Measurements from ENCODE around the gene SPRYD3. TPM values are rescaled to one million over a fixed set of nuclear protein-coding genes. Genes with fewer than 3 reads are reported as not detected.

The SPRYD3 gene
- total and polyA plus RNA-seq, 7 experiments from 2014 or later, result 33.0 to 57.6 (median 46.8) TPM

DNA sequence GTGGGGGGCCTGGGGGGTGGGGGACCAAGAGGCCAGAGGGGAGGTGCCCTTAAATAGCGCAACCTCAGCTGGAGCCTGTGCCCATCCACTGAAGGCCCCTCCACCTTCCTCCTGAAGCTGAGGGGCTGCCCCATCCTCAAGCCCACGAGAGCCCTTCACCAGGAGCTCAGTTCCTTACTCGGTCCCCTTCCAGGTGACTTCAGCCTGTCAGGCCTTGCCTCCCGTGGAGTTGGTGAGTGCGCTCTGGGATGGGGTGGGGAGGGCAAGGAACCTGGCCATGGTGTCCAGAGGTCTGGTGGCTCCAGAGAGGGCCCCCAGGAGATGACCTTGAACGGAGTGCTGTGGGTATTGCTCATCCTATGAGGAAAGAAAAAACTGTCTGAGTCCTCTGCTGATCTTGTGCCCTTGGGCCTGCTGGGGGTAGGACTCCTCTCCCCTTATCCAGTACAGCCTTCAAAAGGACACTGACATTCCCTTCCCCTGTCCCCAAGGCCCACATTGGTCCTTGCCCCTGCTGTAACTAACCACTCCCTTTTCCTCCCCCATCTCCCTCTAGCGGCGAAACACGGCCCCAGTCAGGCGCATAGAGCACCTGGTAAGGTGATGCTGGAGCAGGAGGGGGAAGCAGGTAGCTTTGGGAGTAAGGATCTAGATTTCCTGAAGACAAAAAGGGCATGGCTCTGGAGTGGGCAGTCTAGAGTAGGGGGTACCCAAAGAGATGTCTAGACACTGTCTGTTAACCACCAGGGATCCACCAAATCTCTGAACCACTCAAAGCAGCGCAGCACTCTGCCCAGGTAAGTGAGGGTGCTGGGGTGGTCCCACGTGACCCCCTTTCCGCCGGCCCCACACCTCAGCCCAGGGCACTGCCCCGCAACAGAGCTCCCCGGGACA lies 25.7 kb downstream of the SPRYD3 start:
- Histone ChIP-seq H3K27ac (ENCODE audit: low read depth, low read length) (peak overlapping the region; percentile 71), H3K36me3 (ENCODE audit: control insufficient read depth in 2 of 3, insufficient read depth in 3 of 3, low read length in 3 of 3) (no peaks in the 10 kb centered on the region), H3K27me3 (ENCODE audit: control insufficient read depth in 2 of 2, insufficient read depth in 2 of 2, low read length in 2 of 2) (no peaks in the 10 kb centered on the region), H3K9me3 (ENCODE audit: control insufficient read depth in 2 of 3, low read length in 3 of 3) (no peaks in the 10 kb centered on the region), H3K4me3 (ENCODE audit: low read length) (peak overlapping the region; percentile 95), H3K4me1 (ENCODE audit: control insufficient read depth in 2 of 2, insufficient read depth in 2 of 2, low read length in 2 of 2) (peaks cover 6 to 9% of the 10 kb centered on the region in 2 donors)
- ChIA-PET CTCF (interaction anchor here (0.8 to 3.9 kb wide), 4 partner anchors 13 to 46 kb away, joined by 3 to 20 read pairs (median 10); no protein-coding TSS in a partner anchor), POLR2A (interaction anchor here (0.7 to 2.4 kb wide), 6 partner anchors 8 to 145 kb away, joined by 3 to 16 read pairs (median 4); partner anchors contain the start of genes EIF4B and SPRYD3)
- Mint-ChIP-seq H3K27ac (peak overlapping the region; percentile 83 to 96 (median 92)), H3K4me3 (peak overlapping the region; percentile 89 to 97 (median 94)), H3K27me3 (no peaks in the 10 kb centered on the region), H3K36me3 (no peaks in the 10 kb centered on the region), H3K4me1 (peaks cover 8 to 18% (median 14%) of the 10 kb centered on the region in 7 donors), H3K9me3 (no peaks in the 10 kb centered on the region)
- peak; percentile 46 for ATAC-seq
- DNase-seq, result peak; percentile 37 to 70 (median 58)
- intact Hi-C loops (cut with micrococcal nuclease), result loop anchor here (1.0 to 10.0 kb wide), 7 partner anchors 13 to 451 kb away; partner anchors contain the start of genes EIF4B (in 2 of the 2), SPRYD3 (in 2 of the 2), IGFBP6 (in 1 of the 2) and MYG1 (in 1 of the 2)

DNA sequence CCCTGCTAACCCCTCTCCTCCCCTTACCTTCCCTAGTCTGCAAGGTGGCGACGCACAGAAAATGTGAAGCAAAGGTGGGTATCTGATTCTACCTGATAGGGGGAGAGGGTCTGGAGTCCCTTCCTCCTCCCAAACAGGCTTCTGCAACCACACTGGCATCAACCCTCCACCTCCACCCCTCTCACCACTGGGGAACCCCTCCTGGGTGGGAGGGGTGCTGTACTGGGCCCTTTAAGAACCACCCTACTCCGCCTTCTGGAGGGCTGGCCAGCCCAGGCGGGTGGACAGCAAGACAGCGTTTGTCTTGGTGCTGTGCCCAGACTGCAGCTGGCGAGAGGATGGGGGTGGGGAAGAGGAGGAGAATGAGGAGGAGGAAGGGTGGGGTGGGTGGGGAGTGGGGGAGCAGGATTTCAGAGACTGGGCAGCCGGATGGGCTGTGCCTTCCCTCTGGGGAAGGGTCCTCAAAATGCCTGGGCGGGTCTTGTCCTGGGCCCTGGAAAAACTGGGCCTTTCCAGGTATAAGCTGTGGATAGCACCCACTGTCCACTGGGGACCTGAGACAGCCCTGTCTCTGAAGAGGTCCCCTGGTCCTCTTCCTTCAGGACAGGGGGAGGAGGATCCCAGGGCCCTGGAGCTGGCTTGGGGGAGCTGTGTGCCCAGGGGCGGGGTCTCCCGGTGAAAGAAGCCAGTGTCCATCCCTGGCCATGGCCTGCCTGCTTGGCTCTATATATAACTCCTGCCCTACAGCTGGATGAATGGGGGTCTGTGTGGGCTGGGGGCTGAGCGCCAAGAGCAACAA lies 26.6 kb downstream of the SPRYD3 start:
- no peaks in the 10 kb centered on the region for H3K36me3 ChIP-seq (ENCODE audit: control insufficient read depth in 2 of 3, insufficient read depth in 3 of 3, low read length in 3 of 3)
- Mint-ChIP-seq H3K27ac (peak overlapping the region in 2 of 9 donors; percentile 47 to 56), H3K36me3 (no peaks in the 10 kb centered on the region), H3K4me1 (peaks cover 8 to 21% (median 14%) of the 10 kb centered on the region in 7 donors), H3K9me3 (no peaks in the 10 kb centered on the region), H3K27me3 (no peaks in the 10 kb centered on the region), H3K4me3 (no peak overlapping the region)
- no peak for DNase-seq
- H3K27me3 ChIP-seq (ENCODE audit: control insufficient read depth in 2 of 2, insufficient read depth in 2 of 2, low read length in 2 of 2), result no peaks in the 10 kb centered on the region
- no peak overlapping the region for H3K27ac ChIP-seq (ENCODE audit: low read depth, low read length)
- H3K9me3 ChIP-seq (ENCODE audit: control insufficient read depth in 2 of 3, low read length in 3 of 3), result no peaks in the 10 kb centered on the region
- H3K4me1 ChIP-seq (ENCODE audit: control insufficient read depth in 2 of 2, insufficient read depth in 2 of 2, low read length in 2 of 2), result peaks cover 6 to 9% of the 10 kb centered on the region in 2 donors
- ATAC-seq, result no peak
- CTCF ChIA-PET, result interaction anchor here (0.8 to 3.9 kb wide), 5 partner anchors 9 to 46 kb away, joined by 3 to 20 read pairs (median 3); no protein-coding TSS in a partner anchor
- POLR2A ChIA-PET, result interaction anchor here (2.4 kb wide), 1 partner anchor 7 kb away, joined by 16 read pairs; no protein-coding TSS in a partner anchor
- intact Hi-C loops (cut with micrococcal nuclease), result loop anchor here (5.0 to 10.0 kb wide), 3 partner anchors 45 to 452 kb away; partner anchors contain the start of genes IGFBP6 (in 1 of the 2), MYG1 (in 1 of the 2), NPFF (in 1 of the 2) and PFDN5 (in 1 of the 2)
- H3K4me3 ChIP-seq (ENCODE audit: low read length), result no peak overlapping the region

DNA sequence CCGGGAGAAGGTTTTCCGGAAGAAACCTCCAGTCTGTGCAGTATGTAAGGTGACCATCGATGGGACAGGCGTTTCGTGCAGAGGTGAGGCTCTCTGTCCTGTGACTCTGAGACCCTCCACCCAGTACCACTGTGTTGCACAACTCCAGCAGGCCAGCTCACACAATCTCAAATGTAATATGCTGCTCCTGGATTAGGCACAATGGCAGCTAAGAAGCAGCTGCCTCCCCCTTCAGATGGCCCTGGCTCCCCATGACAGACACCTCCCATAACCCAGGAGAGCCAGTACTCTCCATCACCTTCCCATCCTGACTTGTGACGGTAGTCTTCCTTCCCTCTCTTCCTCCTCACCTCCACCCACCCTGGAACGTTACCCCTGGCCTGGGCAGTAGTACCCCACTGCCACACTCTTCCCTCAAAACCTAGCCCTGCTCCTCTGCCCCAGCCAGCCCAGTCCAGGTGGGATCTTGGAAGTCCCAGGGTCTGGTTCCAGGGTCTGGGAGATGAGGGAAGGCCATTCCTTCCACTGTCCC lies 27.2 kb downstream of the SPRYD3 start:
- no peaks in the 10 kb centered on the region for H3K27me3 Mint-ChIP-seq
- no peaks in the 10 kb centered on the region for H3K9me3 Mint-ChIP-seq
- Histone ChIP-seq H3K4me3 (ENCODE audit: low read length) (no peak overlapping the region), H3K36me3 (ENCODE audit: control insufficient read depth in 2 of 3, insufficient read depth in 3 of 3, low read length in 3 of 3) (no peaks in the 10 kb centered on the region), H3K27ac (ENCODE audit: low read depth, low read length) (no peak overlapping the region), H3K4me1 (ENCODE audit: control insufficient read depth in 2 of 2, insufficient read depth in 2 of 2, low read length in 2 of 2) (peaks cover 6 to 9% of the 10 kb centered on the region in 2 donors), H3K9me3 (ENCODE audit: control insufficient read depth in 2 of 3, low read length in 3 of 3) (no peaks in the 10 kb centered on the region), H3K27me3 (ENCODE audit: control insufficient read depth in 2 of 2, insufficient read depth in 2 of 2, low read length in 2 of 2) (no peaks in the 10 kb centered on the region)
- intact Hi-C loops (cut with micrococcal nuclease), result loop anchor here (5.0 to 10.0 kb wide), 3 partner anchors 45 to 453 kb away; partner anchors contain the start of genes IGFBP6 (in 1 of the 2), MYG1 (in 1 of the 2), NPFF (in 1 of the 2) and PFDN5 (in 1 of the 2)
- peak overlapping the region in 3 of 10 donors; percentile 21 to 63 (median 25) for H3K4me3 Mint-ChIP-seq
- H3K36me3 Mint-ChIP-seq, result no peaks in the 10 kb centered on the region
- H3K27ac Mint-ChIP-seq, result peak overlapping the region in 3 of 9 donors; percentile 47 to 56 (median 47)
- POLR2A ChIA-PET, result interaction anchor here (0.8 to 1.3 kb wide), 3 partner anchors 29 to 244 kb away, joined by 3 read pairs; partner anchors contain the start of gene PFDN5
- CTCF ChIA-PET, result interaction anchor here (1.1 kb wide), 1 partner anchor 10 kb away, joined by 3 read pairs; no protein-coding TSS in a partner anchor
- DNase-seq, result no peak
- H3K4me1 Mint-ChIP-seq, result peaks cover 8 to 21% (median 14%) of the 10 kb centered on the region in 7 donors
- ATAC-seq, result no peak

DNA sequence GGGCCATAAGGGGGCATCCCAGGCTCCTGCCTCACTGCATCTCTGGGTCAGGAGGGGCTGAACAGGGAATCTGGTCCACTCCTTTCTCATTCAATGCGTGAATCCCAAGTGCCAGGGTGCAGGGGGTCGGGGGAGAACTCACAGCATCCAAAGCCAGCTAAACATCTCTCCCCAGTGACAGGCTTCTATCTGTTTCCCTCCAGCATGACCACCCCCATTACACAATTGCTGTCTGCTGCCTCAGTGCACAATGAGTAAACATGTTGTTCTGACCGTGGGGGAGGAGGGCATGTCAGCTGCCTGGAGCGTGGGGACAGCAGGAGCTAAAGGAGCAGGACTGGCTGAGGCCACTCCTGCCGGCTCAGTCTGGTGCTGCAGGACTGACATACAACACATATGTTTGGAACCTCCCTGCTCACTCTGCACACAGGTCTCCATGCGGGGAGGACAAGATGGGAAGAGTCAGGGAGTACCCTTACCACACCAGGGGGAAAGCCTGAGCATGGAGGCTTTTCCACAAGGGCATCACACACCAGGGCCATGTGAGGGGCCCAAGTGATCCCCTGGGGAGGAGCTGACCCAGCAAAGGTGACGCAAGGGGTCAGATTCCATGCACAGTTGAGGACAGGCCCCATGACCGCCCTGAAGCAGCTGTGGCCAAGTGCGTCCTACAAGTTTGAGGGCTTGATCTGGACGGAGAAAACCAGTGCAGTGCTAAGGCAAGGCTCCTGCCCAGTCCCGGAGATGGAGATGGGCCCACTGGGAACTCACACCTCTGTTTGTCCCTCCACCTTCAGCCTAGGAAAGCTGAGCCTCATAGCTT lies 27.9 kb downstream of the SPRYD3 start:
- POLR2A ChIA-PET, result interaction anchor here (0.5 to 1.3 kb wide), 4 partner anchors 29 to 244 kb away, joined by 3 read pairs; partner anchors contain the start of gene PFDN5
- no peak for DNase-seq
- peak overlapping the region in 4 of 9 donors; percentile 47 to 73 (median 70) for H3K27ac Mint-ChIP-seq

DNA sequence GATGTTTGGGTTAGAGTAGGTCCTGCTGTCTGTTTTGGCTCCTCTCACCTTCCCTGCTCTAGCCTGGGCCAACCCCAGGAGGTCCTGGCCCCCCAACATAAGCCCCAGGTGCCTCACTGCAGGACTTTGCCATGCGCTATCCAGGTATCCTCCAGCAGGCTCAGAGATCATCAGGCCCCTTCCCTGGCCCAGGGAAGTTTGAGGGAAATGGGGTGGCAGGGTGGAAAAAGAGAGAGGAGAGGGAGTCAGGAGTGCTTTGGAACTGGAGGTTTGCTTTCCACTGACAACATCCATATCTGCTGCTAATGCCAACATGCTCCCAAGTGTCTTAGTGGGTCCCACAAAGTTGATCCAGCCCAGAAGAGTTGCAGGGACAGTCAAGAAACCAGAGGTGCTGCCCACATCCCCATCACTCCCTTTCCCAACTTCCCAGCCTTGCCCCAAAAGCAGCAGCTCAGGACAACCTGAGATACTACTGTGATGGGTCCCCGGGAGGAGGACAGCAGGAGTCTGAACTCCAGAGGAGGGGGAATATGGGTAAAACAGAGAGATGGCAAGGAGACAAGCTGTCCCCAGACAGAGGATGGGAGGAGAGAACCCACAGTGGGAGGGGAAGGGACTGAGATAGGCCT lies 28.6 kb downstream of the SPRYD3 start:
- Mint-ChIP-seq H3K4me1 (peaks cover 8 to 35% (median 23%) of the 10 kb centered on the region in 7 donors), H3K4me3 (peak overlapping the region in 1 of 10 donors; percentile 21), H3K36me3 (no peaks in the 10 kb centered on the region), H3K27me3 (peaks cover 0 to 5% (median 0%) of the 10 kb centered on the region in 5 donors), H3K27ac (peak overlapping the region in 6 of 9 donors; percentile 6 to 73 (median 35)), H3K9me3 (no peaks in the 10 kb centered on the region)
- CTCF ChIA-PET, result no interaction called here
- POLR2A ChIA-PET, result interaction anchor here (0.5 to 1.3 kb wide), 2 partner anchors 197 to 245 kb away, joined by 3 read pairs; partner anchors contain the start of gene PFDN5
- intact Hi-C loops (cut with micrococcal nuclease), result loop anchor here (5.0 to 10.0 kb wide), 3 partner anchors 47 to 454 kb away; partner anchors contain the start of genes IGFBP6 (in 1 of the 2), MYG1 (in 1 of the 2), NPFF (in 1 of the 2) and PFDN5 (in 1 of the 2)
- Histone ChIP-seq H3K4me3 (ENCODE audit: low read length) (no peak overlapping the region), H3K36me3 (ENCODE audit: control insufficient read depth in 2 of 3, insufficient read depth in 3 of 3, low read length in 3 of 3) (no peaks in the 10 kb centered on the region), H3K4me1 (ENCODE audit: control insufficient read depth in 2 of 2, insufficient read depth in 2 of 2, low read length in 2 of 2) (peaks cover 13 to 16% of the 10 kb centered on the region in 2 donors), H3K9me3 (ENCODE audit: control insufficient read depth in 2 of 3, low read length in 3 of 3) (no peaks in the 10 kb centered on the region), H3K27ac (ENCODE audit: low read depth, low read length) (no peak overlapping the region), H3K27me3 (ENCODE audit: control insufficient read depth in 2 of 2, insufficient read depth in 2 of 2, low read length in 2 of 2) (no peaks in the 10 kb centered on the region)
- ATAC-seq, result no peak
- DNase-seq, result no peak

More for the DNA sequence above, 27.9 kb downstream of the SPRYD3 start:
- Mint-ChIP-seq H3K9me3 (no peaks in the 10 kb centered on the region), H3K27me3 (no peaks in the 10 kb centered on the region), H3K36me3 (no peaks in the 10 kb centered on the region), H3K4me3 (peak overlapping the region in 3 of 10 donors; percentile 17 to 63 (median 25)), H3K4me1 (peaks cover 8 to 28% (median 17%) of the 10 kb centered on the region in 7 donors)
- CTCF ChIA-PET, result interaction anchor here (1.1 kb wide), 1 partner anchor 10 kb away, joined by 3 read pairs; no protein-coding TSS in a partner anchor
- Histone ChIP-seq H3K27ac (ENCODE audit: low read depth, low read length) (no peak overlapping the region), H3K36me3 (ENCODE audit: control insufficient read depth in 2 of 3, insufficient read depth in 3 of 3, low read length in 3 of 3) (no peaks in the 10 kb centered on the region), H3K4me3 (ENCODE audit: low read length) (no peak overlapping the region), H3K9me3 (ENCODE audit: control insufficient read depth in 2 of 3, low read length in 3 of 3) (no peaks in the 10 kb centered on the region), H3K4me1 (ENCODE audit: control insufficient read depth in 2 of 2, insufficient read depth in 2 of 2, low read length in 2 of 2) (peaks cover 10 to 14% of the 10 kb centered on the region in 2 donors), H3K27me3 (ENCODE audit: control insufficient read depth in 2 of 2, insufficient read depth in 2 of 2, low read length in 2 of 2) (no peaks in the 10 kb centered on the region)
- ATAC-seq, result no peak
- intact Hi-C loops (cut with micrococcal nuclease), result loop anchor here (5.0 to 10.0 kb wide), 3 partner anchors 46 to 454 kb away; partner anchors contain the start of genes IGFBP6 (in 1 of the 2), MYG1 (in 1 of the 2), NPFF (in 1 of the 2) and PFDN5 (in 1 of the 2)

Data from naive thymus-derived CD4-positive, alpha-beta T cell (primary cell).